GM12878 (cell line): Measurements from ENCODE around the gene LRP10. TPM values are rescaled to one million over a fixed set of nuclear protein-coding genes. Genes with fewer than 3 reads are reported as not detected.

Source experiments
- BHLHE40 ChIP-seq, 2 experiments: fragments of 450-650 bp in 1 of 2; IDR thresholded peaks; 2 replicates each; pipeline ENCODE4 v1.6.1; 2011 to 2017; ENCODE audit warnings: low read depth in 2 of 2, borderline replicate concordance in 1 of 2, improper control_type of control experiment in 1 of 2, low read length in 1 of 2, mild to moderate bottlenecking in 1 of 2
- CBFB ChIP-seq: IDR thresholded peaks from 2 replicates; pipeline ENCODE4 v1.6.1; 2016; ENCODE audit warnings: antibody characterized with exemption, low read depth
- CBX3 ChIP-seq: fragments of 200-600 bp; sonication (generic); IDR thresholded peaks from 2 replicates; pipeline ENCODE4 v1.6.1; 2016; ENCODE audit warnings: low read depth, borderline replicate concordance
- DPF2 ChIP-seq: fragments of 450-650 bp; IDR thresholded peaks from 2 replicates; pipeline ENCODE4 v1.6.1; 2017; ENCODE audit warnings: mild to moderate bottlenecking
- EZH2 ChIP-seq: IDR thresholded peaks from 2 replicates; pipeline ENCODE4 v1.6.1; 2012; ENCODE audit warnings: low read depth, mild to moderate bottlenecking, control low read depth, inconsistent platforms, low read length, borderline replicate concordance; ENCODE audit not compliant: control insufficient read depth
- FOS ChIP-seq: IDR thresholded peaks from 3 replicates; pipeline ENCODE4 v1.6.1; 2011; ENCODE audit warnings: borderline replicate concordance; ENCODE audit not compliant: insufficient read length; ENCODE audit errors: extremely low read depth
- HCFC1 ChIP-seq: fragments of 150-350 bp; IDR thresholded peaks from 2 replicates; pipeline ENCODE4 v1.6.1; 2014; ENCODE audit warnings: low read length
- IKZF2 ChIP-seq, 2 experiments: fragments of 450-650 bp; IDR thresholded peaks; 2 replicates each; pipeline ENCODE4 v1.6.1; 2017; ENCODE audit warnings: mild to moderate bottlenecking in 2 of 2, moderate library complexity in 2 of 2
- JUNB ChIP-seq: IDR thresholded peaks from 2 replicates; pipeline ENCODE4 v1.6.1; 2016; ENCODE audit warnings: antibody characterized with exemption, mild to moderate bottlenecking
- MTA3 ChIP-seq: IDR thresholded peaks from 2 replicates; pipeline ENCODE4 v1.6.1; 2012; ENCODE audit warnings: low read length, inconsistent platforms, borderline replicate concordance
- NR2C1 ChIP-seq: fragments of 450-650 bp; IDR thresholded peaks from 2 replicates; pipeline ENCODE4 v1.6.1; 2017; ENCODE audit warnings: antibody characterized with exemption, mild to moderate bottlenecking, moderate library complexity
- PAX5 ChIP-seq: IDR thresholded peaks from 2 replicates; pipeline ENCODE4 v1.6.1; 2011; ENCODE audit warnings: low read depth, low read length, borderline replicate concordance
- SMAD5 ChIP-seq: IDR thresholded peaks from 2 replicates; pipeline ENCODE4 v1.6.1; 2016; ENCODE audit warnings: antibody characterized with exemption, low read depth
- SRF ChIP-seq, 2 experiments: IDR thresholded peaks; 2 replicates each; pipeline ENCODE4 v1.6.1; 2011; ENCODE audit warnings: low read depth in 2 of 2, low read length in 2 of 2, mild to moderate bottlenecking in 1 of 2, moderate library complexity in 1 of 2
- STAT1 ChIP-seq: fragments of 450-650 bp; conservative IDR thresholded peaks from 2 replicates; pipeline ENCODE4 v1.6.1; 2014; ENCODE audit warnings: antibody characterized with exemption, mild to moderate bottlenecking
- SUZ12 ChIP-seq: fragments of 200-600 bp; sonication (generic); IDR thresholded peaks from one replicate; pipeline ENCODE4 v1.6.1; 2018; ENCODE audit warnings: antibody characterized with exemption, mild to moderate bottlenecking; ENCODE audit not compliant: unreplicated experiment
- TCF12 ChIP-seq: IDR thresholded peaks from 2 replicates; pipeline ENCODE4 v1.6.1; 2011; ENCODE audit warnings: low read depth, mild to moderate bottlenecking, low read length
- TCF7 ChIP-seq: IDR thresholded peaks from 2 replicates; pipeline ENCODE4 v1.6.1; 2014; ENCODE audit warnings: antibody characterized with exemption, borderline replicate concordance
- polyA plus RNA-seq, 11 experiments: library from polyadenylated mRNA; depleted of rRNA in 4 of 11; unstranded in 6 of 11; stranded (reverse) in 5 of 11; fragments of >200 nt; fragmentation: Nextera tagmentation in 4 of 11; fragmentation: Illumina TruSeq in 1 of 11; extraction: Ambion mirVana in 4 of 11; extraction: Trizol in 1 of 11; gene quantifications; 1 replicate in 1 of 11; 2 replicates in 10 of 11; pipeline versions ENCODE4 v1.2.1 to v1.2.3, GENCODE V29; 2011 to 2016; ENCODE audit warnings: inconsistent platforms in 2 of 11, missing spikeins in 2 of 11, low read depth in 1 of 11
- total RNA-seq, 4 experiments: library from RNA; depleted of rRNA in 3 of 4; stranded (reverse); fragments of >200 nt in 3 of 4; fragmentation: Illumina TruSeq in 1 of 4; extraction: Trizol in 1 of 4; gene quantifications; 2 replicates each; pipeline versions ENCODE4 v1.2.1 to v1.2.3, GENCODE V29; 2013 to 2021
- TF ChIP-seq, protein P1 (sequence below): IDR thresholded peaks from 2 replicates; pipeline ENCODE4 v1.6.1; 2011; ENCODE audit warnings: low read depth, mild to moderate bottlenecking, low read length, moderate library complexity, borderline replicate concordance; ENCODE audit errors: extremely low read depth
- TF ChIP-seq, protein P2 (sequence below): fragments of 450-650 bp; IDR thresholded peaks from 2 replicates; pipeline ENCODE4 v1.6.1; 2017; ENCODE audit warnings: mild to moderate bottlenecking, moderate library complexity
- TF ChIP-seq, protein P3 (sequence below): fragments of 450-650 bp; formaldehyde crosslinking; IDR thresholded peaks from 2 replicates; pipeline ENCODE4 v1.4.0; 2020; ENCODE audit warnings: mild to moderate bottlenecking, moderate library complexity

Gene LRP10
- total and polyA plus RNA-seq, 10 of the 15 experiments (the other 5 are each of a cell fraction or from before 2014, with no cell fraction given): 3.0 to 56.9 (median 20.9) TPM

DNA sequence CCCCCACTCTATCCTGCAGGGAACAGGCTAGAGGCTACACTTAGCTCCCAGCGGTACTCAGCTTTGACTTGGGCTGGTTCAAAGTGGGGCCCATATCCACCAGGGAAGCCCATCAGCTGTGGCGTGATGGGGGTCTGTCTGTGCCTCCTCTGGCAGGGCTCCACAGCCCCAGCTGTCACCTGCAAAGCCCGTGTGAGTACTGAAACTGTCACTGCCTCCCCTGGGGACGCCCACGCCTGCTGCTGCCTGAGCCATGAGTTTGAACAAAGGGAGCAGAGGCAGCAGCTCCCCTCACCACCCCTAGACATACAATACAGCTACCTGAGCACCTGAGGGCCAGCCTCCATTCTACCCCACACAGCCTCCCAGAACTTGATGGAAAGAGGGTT, 16.4 kb downstream of the LRP10 start (continued):
- TF ChIP-seq IKZF2 (IDR thresholded peaks at IDR 0.05) (peak in 1 of 2 experiments; percentile 16; a peak in 2 of 4 replicates), CBFB (no peak), NR2C1 (no peak), HCFC1 (no peak), FOS (no peak), JUNB (no peak; the same call in 1 of the 2 replicates), CBX3 (no peak), BHLHE40 (IDR thresholded peaks at IDR 0.05; ENCODE audit: borderline replicate concordance in 1 of 2, low read depth in 2 of 2, low read length in 1 of 2) (peak; percentile 87 to 95), STAT1 (no peak), EZH2 (no peak), SUZ12 (no peak), TCF12 (peak; percentile 99), SMAD5 (0 out of 2 replicates have a peak, but pooled peaks have one; percentile 29), PAX5 (peak; percentile 56; the same call in 1 of the 2 replicates), DPF2 (peak; percentile 64), TCF7 (no peak), MTA3 (peak; percentile 53; the same call in 1 of the 2 replicates), SRF (IDR thresholded peaks at IDR 0.05; ENCODE audit: low read depth in 2 of 2, low read length in 2 of 2) (0 out of 4 replicates have a peak, but pooled peaks of 1 of the 2 experiments have one; percentile 27)
- TF ChIP-seq, protein P1, sequence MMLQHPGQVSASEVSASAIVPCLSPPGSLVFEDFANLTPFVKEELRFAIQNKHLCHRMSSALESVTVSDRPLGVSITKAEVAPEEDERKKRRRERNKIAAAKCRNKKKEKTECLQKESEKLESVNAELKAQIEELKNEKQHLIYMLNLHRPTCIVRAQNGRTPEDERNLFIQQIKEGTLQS: no peak
- TF ChIP-seq, protein P2, sequence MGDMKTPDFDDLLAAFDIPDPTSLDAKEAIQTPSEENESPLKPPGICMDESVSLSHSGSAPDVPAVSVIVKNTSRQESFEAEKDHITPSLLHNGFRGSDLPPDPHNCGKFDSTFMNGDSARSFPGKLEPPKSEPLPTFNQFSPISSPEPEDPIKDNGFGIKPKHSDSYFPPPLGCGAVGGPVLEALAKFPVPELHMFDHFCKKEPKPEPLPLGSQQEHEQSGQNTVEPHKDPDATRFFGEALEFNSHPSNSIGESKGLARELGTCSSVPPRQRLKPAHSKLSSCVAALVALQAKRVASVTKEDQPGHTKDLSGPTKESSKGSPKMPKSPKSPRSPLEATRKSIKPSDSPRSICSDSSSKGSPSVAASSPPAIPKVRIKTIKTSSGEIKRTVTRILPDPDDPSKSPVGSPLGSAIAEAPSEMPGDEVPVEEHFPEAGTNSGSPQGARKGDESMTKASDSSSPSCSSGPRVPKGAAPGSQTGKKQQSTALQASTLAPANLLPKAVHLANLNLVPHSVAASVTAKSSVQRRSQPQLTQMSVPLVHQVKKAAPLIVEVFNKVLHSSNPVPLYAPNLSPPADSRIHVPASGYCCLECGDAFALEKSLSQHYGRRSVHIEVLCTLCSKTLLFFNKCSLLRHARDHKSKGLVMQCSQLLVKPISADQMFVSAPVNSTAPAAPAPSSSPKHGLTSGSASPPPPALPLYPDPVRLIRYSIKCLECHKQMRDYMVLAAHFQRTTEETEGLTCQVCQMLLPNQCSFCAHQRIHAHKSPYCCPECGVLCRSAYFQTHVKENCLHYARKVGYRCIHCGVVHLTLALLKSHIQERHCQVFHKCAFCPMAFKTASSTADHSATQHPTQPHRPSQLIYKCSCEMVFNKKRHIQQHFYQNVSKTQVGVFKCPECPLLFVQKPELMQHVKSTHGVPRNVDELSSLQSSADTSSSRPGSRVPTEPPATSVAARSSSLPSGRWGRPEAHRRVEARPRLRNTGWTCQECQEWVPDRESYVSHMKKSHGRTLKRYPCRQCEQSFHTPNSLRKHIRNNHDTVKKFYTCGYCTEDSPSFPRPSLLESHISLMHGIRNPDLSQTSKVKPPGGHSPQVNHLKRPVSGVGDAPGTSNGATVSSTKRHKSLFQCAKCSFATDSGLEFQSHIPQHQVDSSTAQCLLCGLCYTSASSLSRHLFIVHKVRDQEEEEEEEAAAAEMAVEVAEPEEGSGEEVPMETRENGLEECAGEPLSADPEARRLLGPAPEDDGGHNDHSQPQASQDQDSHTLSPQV: no peak
- TF ChIP-seq, protein P3, sequence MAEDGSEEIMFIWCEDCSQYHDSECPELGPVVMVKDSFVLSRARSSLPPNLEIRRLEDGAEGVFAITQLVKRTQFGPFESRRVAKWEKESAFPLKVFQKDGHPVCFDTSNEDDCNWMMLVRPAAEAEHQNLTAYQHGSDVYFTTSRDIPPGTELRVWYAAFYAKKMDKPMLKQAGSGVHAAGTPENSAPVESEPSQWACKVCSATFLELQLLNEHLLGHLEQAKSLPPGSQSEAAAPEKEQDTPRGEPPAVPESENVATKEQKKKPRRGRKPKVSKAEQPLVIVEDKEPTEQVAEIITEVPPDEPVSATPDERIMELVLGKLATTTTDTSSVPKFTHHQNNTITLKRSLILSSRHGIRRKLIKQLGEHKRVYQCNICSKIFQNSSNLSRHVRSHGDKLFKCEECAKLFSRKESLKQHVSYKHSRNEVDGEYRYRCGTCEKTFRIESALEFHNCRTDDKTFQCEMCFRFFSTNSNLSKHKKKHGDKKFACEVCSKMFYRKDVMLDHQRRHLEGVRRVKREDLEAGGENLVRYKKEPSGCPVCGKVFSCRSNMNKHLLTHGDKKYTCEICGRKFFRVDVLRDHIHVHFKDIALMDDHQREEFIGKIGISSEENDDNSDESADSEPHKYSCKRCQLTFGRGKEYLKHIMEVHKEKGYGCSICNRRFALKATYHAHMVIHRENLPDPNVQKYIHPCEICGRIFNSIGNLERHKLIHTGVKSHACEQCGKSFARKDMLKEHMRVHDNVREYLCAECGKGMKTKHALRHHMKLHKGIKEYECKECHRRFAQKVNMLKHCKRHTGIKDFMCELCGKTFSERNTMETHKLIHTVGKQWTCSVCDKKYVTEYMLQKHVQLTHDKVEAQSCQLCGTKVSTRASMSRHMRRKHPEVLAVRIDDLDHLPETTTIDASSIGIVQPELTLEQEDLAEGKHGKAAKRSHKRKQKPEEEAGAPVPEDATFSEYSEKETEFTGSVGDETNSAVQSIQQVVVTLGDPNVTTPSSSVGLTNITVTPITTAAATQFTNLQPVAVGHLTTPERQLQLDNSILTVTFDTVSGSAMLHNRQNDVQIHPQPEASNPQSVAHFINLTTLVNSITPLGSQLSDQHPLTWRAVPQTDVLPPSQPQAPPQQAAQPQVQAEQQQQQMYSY: no peak
